HG03139 (cell line): ENCODE results near the gene NT5DC1.

Experiments
- ATAC-seq: cut with Tn5 transposase; IDR thresholded peaks from one replicate; pipeline ENCODE4 v1.9.1; 2021; ENCODE audit not compliant: unreplicated experiment

Gene NT5DC1

DNA sequence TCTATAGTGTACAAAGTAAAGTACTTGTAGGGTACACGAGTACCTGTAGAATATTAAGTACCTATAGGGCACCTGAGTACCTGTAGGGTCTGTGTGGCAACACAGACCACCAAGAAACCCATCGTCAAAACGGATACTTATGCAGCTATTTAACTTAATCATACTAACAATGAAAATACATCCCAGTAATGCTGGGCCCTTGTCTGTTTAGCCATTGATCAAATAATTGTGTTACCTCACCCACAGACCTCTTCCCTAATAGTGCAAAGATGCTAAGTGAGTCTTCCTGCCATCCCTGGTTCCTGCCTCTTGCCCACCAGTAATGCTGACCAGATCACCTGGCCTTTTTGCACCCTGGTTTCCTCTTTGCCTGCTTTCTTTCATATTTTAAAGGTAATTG is 32.8 kb downstream of the NT5DC1 start:
- no peak for ATAC-seq

DNA sequence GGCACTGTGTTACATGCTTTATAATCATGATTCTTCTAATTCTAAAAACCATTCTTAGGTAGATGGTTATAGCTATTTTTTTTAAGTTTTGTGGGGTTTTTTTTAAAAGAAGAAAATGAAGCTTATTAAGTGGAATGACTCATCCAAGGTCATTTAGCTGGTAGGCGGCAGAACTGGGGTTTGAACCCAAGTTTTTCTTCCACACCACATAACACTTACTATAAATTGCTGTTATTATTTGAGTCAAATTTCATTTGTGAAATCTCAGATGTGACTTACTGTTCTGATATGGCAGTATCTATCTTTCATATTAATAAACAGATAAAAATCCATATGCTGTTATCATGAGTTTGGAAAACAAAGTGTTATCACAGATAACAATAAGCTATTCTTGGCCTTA is 35.7 kb downstream of the NT5DC1 start:
- no peak for ATAC-seq

DNA sequence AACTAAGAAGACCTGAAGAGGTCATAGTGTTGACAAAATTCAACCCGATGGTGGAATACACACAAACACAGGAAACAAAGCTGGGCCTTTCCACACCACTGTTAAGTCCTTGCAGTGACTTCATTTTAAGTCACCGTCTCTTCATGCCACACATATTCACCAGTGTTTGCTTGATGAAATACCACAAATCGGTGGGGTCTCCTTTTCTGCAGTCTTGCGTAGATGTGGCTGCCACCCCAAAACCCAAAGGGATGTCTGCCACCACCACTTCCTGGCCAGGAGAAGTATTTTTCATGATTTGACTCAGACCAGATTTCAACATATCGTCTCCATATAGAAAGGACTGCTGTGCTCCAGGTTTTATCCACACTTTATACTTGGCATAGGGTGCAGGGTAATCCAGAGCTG is 36.3 kb downstream of the NT5DC1 start:
- ATAC-seq = no peak

DNA sequence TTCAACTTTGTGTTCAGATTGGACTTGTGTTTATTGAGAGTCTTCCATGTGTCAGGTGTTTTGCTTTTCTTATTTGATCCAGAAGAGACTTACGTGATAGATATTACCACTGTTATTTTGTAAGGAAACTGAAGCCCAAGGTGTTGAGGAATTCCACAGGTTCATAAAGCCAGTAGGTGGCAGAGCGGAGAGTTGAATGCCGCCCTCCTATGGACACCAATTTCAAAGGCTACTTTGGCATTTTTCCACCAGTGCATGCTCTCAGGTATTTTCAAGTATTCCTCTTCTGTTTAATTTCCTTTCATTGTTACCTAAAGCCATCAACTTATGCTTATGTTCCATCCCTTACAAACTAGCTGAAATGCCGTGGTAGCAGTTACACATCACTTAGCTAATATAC is 39.3 kb downstream of the NT5DC1 start:
- ATAC-seq = no peak

DNA sequence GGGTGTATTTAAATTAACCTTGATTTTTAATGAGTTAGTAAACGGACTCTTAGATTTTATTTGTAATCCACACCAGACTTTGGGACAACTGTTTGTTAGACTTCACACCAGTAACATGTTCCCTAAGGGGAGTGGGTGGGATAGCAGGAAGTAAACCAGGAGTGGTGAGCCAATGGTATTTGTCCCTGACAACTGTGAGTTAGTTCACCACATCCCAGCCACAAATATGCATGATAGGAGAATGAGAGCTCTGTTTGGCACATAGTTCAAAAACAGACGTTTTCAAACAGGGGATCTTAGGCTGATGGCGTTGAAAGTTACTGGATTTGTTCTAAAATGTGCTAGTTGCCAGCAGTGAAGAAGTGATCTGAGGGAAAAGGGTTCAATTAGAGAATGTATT is 44.0 kb downstream of the NT5DC1 start:
- no peak for ATAC-seq

DNA sequence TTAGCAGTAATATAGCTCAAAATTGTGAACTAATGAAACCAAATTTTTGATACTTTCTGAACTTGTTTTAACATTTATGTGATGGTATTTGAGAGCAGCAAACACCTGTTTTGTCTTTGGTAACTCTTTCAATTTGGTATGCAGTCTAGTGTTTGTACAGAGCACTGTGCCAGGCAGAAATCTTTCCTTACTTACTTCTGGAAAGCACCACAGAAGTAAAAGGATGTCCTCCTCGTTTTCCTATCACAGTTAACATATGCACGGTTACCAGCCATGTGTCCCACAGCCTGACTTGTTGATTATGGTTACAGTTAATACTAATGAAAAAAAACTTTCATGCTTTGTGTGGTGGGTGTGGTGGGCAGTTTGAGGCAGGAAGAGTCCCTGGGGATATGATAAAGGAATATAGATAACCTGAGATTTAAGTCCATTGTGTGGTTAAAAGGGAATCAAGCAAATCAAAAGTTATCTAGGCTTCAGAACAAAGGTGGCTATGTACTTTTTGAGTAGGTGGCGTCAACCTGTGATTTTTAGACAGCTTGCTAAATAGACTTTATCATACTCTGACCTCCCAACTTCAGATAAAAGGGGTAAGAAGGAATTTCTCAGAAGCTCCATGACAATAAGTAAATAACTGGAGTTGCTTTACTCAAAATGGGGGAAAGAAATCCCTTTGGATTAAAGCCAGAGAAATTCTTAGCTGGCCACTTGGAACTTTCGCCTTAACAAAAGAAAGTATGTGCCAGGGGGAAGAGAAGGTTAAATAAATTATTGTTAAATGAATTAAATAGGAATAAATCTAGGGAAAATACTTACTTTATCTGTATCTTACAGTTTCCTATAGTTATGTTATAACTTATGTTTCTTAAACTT is 45.4 kb downstream of the NT5DC1 start:
- ATAC-seq = no peak

DNA sequence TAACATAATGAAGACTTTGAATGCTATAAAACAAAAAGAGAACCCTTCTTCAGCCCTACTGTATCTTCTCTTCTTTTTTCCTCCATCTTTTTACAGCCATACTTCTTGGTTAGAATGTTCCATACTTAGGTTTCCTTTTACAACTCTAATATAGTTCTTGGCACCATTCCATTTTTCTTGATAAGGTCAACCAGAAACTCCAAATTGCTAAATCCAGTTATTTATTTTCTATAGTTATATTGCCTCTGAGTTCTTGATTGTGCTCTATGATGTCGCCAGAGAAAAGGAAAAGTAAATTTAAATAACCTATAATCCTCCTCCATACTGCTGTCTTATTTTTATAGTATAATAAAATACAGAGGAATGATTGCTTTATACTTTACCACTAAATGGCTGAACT is 52.0 kb downstream of the NT5DC1 start:
- ATAC-seq = no peak

DNA sequence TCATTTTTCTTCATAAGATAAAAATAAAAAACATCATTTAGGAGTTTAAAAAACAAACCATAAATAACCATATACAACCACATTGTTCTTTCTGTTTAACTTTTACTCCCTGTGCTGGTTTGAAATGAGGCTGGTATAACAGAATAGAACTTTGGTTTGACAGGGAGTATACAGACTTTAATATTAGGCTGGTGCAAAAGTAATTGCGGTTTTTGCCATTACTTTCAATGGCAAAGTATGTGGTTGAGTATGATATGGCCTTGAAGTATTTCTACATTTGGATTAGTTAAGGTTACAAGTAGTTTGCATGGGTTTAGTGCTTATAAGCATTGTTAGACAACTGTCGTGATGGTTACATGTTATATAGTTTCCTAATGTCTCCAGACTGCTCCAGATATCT is 54.2 kb downstream of the NT5DC1 start:
- ATAC-seq = no peak

DNA sequence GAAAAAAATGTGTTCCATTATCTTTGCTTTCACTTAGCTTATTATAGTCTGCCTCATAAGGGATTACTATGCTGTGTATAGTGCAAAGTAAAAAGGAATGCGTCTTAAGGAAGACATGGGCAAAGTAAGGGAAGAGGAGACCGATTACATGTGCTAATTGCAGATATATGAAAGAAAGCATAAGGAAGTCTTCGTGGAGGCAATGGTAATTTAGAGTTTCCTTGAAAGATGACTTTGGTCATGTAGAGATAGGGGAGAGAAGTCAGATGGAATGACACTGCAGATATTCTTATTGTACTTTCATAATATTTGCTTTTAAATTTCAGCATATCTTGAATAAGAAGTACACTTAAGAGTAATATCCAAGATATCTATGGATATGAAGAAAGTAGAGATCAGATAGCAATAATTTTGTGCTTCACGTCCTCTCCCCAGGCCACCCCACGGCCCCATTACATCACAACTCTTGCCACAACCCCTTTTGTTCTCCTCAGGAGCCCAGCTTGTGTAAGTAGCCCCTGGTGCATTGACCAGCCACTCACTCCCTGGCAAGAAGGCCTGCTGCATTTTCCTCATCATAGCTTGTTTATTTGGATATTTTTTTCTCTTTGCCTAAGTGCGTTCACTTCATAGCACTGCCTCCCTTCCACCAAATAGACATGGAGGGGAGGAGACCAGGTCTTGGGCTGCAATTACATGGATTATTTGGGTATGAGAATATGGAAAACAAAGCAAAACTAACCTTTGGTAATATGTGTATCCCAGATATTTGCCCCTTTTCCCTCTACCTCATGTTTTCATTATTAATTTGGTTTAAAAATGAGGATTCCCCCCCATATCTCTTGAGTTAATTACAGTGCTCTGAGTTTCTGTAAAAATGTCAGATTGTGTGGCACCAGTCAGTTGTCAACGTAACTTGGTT is 56.0 kb downstream of the NT5DC1 start:
- ATAC-seq = no peak

DNA sequence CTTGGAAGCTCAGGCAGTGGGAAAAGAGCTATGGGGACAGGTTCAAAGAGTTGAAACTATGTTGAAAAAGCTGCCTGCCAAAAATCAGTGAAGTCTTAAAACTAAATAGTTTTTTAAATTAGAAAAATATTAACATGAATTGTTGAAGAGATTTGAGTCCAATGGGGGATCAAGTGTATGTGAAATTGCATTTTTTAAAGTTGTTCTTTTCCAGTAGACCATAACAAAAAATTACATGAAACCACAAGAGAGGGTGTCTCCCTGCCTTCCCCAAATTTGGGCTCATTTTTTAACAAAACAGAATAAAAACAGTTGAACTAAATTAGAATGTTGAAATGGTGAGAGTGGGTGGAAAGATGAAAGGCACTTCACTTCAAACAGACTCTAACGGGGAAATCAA is 56.7 kb downstream of the NT5DC1 start:
- ATAC-seq = no peak

DNA sequence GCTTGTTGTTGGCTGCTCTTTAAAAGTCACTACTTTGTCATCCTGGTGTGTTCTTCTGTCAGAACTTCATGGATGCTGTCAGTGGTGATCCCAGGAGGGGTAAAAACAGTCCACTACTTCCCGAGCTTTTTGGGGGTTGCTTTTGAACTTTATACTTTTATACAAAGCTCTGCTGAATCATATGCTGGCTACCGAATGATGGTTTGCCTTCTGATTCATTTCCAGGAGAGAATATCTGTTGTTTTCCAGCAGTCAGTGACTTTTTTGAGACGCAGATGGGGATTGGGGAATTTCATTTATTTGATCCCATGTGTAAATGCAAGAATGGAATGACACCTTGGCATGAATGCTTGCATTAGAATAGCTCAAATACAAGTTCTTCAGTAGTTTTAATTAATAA is 58.0 kb downstream of the NT5DC1 start:
- ATAC-seq = no peak

DNA sequence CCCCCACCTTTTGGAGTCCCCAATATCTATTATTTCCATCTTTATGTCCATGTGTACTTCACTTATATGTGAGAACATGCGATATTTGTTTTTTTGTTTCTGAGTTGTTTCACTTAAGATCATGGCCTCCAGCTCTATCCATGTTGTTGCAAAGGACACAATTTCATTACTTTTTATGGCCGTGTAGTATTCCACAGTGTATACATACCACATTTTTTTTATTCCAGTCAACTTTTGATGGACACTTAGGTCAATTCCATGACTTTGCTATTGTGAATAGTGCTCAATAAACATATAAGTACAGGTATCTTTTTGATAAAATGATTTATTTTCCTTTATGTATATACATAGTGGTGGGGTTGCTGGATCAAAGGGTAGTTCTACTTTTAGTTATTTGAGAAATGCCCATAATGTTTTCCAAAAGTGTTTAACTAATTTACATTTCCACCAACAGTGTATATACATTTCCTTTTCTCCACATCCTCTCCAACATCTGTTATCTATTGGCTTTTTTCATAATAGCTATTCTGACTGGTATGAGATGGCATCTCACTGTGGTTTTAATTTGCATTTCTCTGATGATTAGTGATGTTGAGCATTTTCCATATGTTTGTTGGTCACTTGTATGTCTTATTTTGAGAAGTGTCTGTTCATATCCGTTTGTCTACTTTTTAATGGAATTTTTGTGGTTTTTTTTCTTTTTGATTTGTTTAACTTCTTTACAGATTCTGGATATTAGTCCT is 59.3 kb downstream of the NT5DC1 start:
- ATAC-seq = no peak

DNA sequence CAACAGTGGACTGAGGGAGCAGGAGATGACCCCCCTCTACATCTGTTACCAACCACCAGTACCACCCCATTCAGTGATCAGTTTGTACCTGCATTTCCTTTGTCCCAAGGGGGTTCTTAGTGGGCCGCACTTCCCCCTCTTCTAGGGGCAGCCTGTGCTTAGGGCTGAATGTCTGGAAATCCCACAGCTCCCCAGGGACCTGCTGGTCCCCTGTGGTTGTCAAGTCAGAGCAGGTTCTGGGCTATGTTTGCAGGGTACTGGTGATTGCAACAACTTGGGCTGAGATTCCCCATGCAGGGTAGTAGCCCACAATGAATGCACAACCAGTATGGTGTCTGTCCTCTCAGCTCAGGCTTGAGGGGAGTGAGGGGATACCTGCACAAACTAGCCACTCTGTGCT is 64.9 kb downstream of the NT5DC1 start:
- peak; percentile 65 for ATAC-seq

DNA sequence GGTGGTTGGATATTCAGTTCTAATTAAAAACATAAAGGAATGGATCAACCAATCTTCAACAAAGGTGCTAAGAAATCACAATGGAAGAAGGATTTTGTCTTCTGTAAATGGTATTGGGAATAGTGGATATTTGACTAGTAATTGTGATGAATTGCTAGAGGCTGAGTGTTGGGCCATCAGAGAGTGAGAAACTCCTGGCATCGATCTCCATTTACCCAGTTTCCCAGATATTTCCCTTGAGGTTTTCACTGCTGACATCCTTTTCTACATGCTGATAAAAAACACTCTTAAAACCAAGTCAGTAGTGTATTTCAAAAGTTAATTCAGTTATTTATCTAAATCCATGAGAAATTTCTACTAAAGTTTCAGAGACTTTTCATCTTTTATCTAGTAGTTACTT is 65.7 kb downstream of the NT5DC1 start:
- no peak for ATAC-seq

DNA sequence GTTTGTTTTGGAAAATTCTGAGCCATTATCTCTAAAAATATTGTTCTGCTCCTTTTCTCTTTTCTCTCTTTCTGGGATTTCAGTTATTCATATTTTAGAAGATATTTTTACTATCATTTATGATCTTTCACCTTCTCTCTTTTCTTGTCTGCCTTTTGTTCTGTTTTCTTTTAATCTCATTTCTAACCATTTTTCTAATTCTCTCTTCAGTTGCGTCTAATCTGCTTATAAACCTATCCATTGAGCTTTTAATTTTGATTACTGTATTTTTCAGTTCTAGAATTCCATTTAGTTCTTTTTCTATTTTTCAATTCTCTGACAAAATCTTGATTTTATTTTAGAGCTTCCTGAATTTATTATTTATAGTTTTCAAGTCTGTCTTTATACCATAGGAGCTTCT is 67.5 kb downstream of the NT5DC1 start:
- ATAC-seq = no peak

DNA sequence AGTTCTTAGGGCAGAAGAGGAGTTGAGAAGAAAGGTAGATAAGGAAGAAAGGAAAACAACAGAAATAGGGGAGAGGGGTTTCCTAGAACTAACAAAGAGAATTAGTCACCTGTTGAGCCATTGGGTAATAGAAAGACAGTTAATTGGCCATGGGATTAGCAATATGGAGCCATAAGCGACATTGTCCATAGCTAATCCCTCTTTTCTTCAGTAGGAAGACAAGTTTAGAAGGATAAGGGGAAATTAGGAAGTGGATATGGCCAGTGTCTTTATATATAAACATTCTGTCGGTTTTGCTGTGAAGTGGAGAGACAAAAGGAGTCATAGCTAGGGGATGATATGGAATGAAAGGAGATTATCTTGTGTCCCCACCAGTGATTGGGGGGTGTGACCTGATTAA is 69.2 kb downstream of the NT5DC1 start:
- ATAC-seq = no peak

DNA sequence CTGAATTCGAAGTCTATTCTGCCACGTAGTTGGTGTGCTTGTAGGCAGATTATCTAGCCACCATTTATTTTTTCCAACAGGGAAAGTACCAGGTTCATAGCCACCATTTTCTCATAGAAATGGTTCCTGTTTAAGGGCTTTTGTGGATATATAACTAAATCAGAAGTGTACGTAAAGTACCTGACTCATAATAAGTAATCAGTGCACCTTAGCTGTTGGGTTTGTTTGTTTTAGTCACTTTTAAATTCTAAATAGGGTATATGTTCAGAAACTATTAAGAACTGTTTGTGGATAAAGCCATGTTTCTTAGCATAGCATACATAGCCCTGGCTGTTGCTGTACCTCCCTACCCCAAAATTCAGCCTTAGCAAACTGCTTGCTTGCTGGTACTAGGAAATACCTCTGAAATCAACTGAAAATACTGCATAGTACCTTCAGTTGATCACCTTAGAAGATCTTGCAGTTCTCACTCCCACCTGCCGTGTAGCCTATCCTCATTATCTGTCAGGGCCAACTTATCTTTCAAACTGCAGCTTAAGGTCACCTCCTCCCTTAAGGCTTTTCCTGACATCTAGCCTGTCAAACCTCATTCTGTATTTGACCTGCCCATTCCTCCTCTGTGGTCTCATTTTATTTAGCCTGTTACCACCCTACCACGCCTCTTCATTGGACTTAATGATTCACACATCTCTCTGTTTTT is 69.9 kb downstream of the NT5DC1 start:
- no peak for ATAC-seq

DNA sequence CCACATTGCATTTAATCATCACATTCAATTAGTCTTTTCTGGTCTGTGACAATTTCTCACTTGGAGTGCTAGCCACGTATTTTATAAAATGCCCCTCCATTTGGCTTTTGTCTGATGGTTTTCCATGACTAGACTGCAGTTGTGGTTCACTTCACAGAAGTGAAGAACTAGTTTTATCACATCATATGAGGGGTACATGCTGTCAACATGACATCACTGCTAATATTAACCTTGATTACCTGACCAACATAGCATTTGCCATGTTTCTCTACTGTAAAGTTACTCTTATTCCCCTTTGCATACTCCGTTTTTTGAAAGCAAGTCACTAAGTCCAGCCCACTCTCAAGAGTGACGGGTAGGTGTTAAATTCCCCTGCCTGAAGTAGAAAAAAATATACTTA is 73.3 kb downstream of the NT5DC1 start:
- ATAC-seq = no peak

DNA sequence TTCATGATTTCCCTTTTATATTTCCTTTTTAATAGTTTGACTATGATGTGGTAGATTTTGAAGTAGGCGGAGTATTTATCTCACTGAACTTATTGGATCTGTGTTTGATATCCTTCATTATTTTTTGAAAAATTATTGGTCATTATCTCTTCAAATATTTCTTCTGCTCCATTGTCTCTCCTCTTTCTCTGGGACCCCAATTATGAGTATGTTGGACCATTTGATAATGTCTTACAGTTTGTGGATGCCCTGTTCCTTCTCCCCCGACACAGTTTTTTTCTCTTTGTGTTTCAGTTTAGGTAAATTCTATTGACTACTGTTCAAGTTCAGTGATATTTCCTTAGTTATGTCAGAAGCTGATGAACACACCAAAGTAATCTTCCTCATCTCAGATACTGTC is 74.7 kb downstream of the NT5DC1 start:
- ATAC-seq = no peak

DNA sequence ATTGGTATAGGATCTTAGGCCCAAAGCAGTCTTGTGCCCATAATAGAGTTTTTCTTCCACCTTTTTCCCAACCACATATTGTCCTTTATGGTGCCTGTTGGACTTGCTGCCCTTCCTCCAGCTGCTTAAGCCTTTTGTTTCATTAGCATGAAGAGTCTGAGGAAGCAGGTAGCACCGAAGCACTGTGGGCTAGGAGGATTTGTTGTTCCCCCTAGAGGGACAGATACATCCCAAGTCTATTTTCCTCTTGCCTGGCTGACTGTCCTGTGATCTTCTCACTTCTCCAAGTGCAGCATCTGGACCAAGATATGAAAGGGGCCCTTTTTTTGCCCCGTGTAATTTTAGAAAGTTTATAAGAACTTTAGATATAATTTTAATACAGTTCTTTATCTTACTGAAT is 75.9 kb downstream of the NT5DC1 start:
- no peak for ATAC-seq

DNA sequence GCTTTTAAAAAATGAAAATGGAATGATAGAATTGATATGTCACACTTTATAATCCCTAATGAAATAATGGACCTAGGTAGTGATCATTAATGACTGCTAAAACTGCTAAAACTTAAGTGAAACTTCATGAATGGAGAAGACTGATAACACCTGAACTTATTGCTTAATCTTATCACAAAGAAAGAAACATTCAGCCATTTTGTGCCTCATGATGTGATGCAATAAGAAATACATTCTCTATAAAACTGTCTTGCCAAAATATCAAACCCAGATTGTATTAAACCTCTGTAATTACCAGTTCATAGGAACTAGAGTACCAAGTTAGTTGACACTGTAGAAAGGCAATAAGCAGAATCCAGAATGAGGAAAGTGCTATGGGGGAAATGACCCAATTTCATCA is 79.7 kb downstream of the NT5DC1 start:
- no peak for ATAC-seq
